Pulmonary artery endothelial cell (primary cell): ENCODE measurements around the gene ATG7. TPM values are rescaled to one million over a fixed set of nuclear protein-coding genes. Genes with fewer than 3 reads are reported as not detected.
A peak's percentile ranks its signal among the peaks of the same experiment; 100 is the strongest.
"Not testable (repeated sequence)": the region's sequence is repeated elsewhere in the genome, so short reads cannot be mapped to it uniquely, and the experiment has no call there.

Experiments used
- DNase-seq: peaks from one replicate; pipeline ENCODE4 v3.0.0-alpha.2; 2011; ENCODE audit warnings: low read depth, low spot score
- total RNA-seq: library from RNA; depleted of rRNA; stranded (reverse); fragments of >200 nt; gene quantifications from 2 replicates; pipeline ENCODE4 v1.2.3, GENCODE V29; 2014

ATG7 gene
- total RNA-seq, 1 donor from 2014 or later, result 52.4 TPM

GRCh38 chr3:11462673-11463072 lies 190.5 kb downstream of the ATG7 start:
- DNase-seq, result not testable (repeated sequence)

GRCh38 chr3:11463591-11463990 lies 191.4 kb downstream of the ATG7 start:
- no peak for DNase-seq

DNA sequence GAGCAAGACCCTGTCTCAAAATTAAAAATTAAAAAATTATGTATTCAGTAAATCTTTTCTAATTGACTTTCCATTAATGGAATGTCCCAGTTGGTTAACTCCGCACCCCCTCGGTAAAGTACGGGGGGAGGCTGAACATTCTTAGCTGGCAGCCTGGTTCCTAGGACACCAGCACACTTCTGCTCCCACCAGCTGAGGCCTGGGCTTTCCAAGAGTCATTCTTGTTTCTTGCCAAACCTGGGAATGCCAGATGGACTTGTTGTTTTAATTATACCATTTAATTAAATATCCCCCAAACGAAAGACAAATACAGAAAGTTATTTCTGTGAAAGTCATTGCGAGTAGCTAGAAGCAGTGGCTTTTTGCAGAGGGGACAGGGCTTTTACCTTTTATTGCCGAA lies 192.2 kb downstream of the ATG7 start:
- DNase-seq, result no peak

DNA sequence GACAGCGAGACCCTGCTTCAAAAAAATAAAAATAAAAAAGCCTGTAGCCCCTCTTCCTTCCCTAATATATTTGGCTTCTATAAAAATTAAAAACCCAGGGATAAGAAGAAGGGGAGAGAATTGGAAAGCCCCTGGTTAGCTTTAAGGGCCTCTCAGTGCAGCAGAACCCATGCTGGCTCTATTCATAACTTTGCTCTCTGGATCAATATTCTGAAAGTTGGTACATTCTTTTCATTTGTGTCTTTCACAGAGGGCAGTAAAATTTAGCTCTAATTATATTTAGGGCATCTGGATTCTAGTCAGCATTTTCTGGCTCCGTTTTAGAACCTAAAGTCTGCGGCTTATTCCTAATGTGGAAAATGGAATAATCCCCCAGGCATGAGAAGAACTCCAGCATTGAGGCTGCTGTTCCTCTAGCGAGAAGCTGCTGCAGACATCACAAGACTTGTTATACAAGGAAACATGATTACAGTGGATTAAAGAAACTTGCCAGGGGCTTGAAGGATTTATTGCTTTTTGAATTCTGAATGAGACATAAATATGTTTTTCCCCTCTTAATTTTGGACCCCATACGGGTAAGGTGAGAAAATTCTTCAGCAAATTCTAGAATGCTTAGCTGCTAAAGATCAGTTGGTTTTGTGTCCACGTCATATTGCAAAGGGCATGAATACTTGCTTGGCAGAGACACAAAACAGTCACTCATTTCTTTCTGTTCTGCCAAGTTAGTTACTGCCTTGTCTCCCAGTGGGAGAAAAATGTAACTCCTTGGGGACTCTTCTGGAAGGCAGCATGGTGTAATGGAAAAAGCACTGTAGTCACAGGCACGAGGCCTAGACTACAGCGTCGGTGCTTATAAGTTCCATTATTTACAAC lies 193.8 kb downstream of the ATG7 start:
- no peak for DNase-seq

DNA sequence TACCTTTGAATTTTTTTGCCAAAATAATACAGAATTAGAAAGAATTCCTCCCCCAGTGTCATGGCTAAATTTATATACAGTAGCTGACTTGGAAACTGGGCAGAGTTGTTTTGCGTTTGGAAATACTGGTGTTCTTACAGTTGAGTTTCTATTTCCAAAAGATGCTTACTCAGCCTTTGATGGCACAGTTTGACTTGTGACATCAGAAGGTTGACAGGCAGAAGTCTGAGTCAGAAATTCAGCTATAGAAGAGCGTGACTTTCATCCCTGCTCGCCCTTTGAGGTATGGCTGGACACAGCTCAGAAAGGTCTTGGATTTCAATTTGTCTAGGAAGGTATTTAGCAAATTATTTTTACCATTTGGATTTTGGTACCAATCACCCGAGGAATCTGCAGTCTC lies 195.7 kb downstream of the ATG7 start:
- no peak for DNase-seq

- DNase-seq, result no peak
These were observed 198.0 kb downstream of the ATG7 start for GRCh38 chr3:11470031-11470853.

GRCh38 chr3:11475324-11475723 lies 203.1 kb downstream of the ATG7 start:
- DNase-seq, result no peak

GRCh38 chr3:11476735-11477144 lies 204.5 kb downstream of the ATG7 start:
- DNase-seq, result no peak

- peak; percentile 91 for DNase-seq
These were observed 205.3 kb downstream of the ATG7 start for GRCh38 chr3:11477407-11477911.

- DNase-seq, result no peak
These were observed 206.0 kb downstream of the ATG7 start for GRCh38 chr3:11478167-11478566.

DNA sequence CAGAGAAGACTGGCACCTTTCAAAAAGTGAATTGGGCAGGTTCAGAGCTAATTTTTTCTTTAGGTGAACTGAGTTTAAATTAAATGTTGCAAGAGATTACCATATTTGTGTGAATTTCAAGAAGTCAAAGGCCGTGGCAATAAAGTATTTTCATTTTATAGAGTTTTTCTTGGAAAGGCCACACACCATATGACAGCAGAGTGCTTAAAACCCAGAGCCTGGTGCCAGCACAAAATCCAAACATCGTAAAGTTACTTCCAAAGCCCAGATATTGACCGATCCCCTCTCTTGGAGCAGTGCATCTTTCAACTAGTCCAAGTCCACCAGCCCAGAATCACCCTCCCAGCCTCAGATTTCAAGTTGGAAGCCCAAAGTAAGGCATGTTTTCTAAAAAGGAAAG lies 207.0 kb downstream of the ATG7 start:
- DNase-seq, result no peak

DNA sequence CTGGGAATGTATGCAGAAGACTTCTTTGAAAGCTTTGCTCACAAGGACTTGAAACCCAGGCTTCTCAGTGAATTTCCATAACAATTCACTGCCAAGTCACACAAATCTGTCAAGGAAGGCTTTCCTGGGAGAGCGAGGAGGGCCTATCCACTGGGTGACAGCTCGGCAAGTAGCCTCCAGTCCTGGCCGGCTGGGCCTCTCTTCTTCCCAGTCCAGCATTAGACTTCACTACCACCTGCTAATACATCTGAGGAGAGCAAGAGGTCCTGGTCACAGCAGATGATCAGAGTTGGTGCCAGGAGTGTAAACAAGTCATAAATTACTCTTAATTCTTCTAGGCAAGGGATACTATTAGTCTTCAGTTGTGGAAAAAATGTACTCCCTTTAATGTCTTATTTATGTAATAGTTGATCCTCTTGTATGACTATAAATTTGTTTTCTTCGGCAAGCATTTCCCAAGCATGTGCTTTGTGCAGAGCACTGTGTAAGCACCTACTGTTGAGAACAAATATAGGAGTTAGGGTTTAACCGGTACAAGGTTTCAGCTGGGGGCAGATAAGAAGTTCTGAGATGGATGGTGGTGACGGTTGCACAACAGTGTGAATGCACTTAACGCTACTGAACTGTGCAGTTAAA lies 208.6 kb downstream of the ATG7 start:
- no peak for DNase-seq

- no peak for DNase-seq
These were observed 209.4 kb downstream of the ATG7 start for GRCh38 chr3:11481556-11481955.

DNA sequence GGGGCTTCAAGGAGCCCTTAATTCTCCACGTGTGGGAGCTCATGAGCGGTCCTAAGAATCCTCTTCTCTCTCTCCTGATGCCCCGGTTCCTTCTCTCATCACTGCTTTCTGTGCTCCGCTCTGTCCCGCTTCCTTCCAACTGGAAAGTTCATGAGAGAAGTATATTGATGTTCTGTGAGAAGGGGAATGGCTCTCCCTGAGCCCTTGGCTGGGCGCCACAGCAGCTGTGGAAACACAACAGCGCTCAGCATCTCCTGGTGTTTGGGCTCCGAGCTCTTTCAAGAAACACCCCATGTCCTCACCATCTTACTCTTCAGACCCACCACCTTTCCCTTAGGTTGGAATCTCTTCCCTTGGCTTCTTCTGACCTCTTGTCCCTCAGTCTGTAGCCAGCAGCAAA lies 209.8 kb downstream of the ATG7 start:
- DNase-seq, result no peak

DNA sequence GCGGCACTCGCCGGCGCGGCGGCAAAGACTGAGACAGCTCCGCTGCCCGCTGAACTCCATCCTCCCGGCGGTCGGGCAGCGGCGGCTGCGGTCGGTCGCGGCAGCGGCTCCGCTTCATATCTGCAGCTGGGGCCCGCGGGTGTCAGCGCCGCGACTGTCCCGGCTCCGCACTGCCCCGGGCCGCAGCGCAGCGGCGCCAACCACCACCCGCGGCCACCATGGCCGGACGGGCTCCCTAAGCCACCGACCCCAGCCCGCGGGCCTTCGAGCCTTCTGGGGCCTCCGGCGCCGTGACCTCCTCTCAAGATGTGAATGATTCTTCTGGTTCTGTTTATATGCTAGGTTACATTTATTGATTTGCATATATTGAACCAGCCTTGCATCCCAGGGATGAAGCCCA lies 216.2 kb downstream of the ATG7 start:
- not testable (repeated sequence) for DNase-seq

DNA sequence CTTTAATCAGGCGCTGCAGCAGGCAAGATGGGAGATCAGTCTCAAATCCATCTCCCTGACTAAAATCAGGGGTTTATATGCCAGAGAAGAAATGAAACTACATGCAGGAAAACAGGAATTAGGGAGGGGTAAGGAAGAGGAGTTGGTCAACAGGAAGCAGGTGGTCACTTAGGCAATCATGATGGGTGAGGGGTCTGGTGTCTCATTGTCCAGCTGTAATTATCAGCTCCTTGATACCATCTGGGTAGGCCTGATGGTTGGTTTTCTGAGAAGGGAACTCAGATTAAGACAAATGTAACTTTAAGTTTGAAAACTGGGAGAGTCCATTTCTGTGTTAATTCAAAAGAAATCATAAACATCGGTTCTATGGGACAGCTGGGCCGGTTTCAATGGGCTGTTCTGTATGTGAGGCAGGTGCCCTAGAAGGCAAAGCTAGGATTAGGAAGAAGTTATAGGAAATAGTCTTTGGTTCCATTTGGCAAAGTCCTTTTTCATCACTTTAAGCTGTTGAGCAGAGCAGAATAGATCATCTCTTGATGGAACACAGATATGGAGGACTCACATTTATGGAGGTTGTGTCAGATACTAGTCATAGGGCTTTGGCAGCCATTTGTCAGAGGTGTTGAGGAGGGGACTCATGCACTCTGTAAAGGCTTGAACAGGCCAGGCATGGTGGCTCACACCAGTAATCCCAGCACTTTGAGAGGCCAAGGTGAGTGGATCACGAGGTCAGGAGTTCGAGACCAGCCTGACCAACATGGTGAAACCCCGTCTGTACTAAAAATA lies 222.1 kb downstream of the ATG7 start:
- DNase-seq, result no peak

DNA sequence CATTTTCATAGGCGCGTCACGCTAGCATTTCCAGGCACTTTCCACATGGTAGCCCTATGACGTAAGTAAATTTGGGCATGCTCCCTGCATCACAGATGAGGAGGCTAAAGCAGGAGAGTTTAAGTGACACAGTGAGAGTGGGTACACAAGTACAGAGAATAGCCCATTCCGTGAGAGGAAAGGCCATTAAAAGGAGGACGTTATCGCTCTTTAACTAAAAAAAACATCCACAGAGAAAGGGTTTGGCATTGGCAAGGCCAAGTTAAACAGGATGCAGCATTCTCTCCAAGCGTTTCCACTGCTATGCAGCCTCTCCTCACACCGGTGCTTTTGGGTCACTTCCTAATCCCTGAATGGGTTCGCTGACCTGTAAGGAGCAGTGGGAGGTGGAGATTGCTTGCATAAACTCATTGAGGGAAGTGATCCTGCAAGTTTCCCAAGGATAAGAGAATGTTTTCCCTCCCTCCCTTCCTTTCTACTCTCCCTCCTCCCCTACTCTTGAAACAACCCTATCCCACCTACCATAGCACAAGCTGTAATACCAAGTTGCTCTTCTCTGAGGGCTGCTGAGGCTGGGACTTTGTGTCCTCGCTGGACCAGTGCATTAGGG lies 223.9 kb downstream of the ATG7 start:
- peak; percentile 99 for DNase-seq

- DNase-seq, result no peak
These were observed 226.0 kb downstream of the ATG7 start for GRCh38 chr3:11498177-11498576.

DNA sequence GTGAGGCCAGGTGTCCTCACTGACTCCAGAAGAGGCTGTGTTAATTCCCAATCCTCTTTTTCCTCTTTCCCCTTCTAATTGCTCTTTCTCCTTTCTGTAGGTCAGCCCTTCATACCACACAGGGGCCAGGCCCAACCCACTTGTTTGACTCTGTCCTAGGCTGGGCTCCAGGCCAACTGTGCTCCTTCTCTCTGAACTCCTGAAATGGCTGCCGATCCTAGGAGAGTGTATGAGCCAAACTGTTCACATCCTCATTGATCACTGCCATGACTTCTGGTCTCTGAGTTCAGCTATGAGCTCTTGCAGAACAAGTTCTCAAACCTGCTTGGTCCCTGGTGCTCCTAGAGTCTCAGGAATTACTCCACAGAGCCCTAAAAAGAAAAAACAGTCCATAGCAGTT lies 226.4 kb downstream of the ATG7 start:
- DNase-seq, result no peak

DNA sequence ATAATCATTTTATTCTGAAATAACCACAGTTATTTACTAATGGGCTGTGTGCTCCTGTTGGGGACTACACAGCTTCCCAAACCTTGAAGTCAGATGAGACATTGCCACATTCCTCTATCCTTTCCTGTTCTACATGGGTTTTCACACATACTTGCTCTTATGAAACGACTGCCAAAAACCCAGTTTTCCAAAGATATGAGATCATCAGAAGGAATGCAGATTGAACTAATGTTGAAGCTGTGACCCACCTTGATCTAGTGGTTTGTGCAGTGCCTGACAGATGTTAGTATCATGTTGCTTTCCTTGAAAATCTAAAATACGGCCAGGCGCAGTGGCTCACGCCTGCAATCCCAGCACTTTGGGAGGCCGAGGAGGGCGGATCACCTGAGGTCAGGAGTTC lies 226.9 kb downstream of the ATG7 start:
- DNase-seq, result peak; percentile 64

DNA sequence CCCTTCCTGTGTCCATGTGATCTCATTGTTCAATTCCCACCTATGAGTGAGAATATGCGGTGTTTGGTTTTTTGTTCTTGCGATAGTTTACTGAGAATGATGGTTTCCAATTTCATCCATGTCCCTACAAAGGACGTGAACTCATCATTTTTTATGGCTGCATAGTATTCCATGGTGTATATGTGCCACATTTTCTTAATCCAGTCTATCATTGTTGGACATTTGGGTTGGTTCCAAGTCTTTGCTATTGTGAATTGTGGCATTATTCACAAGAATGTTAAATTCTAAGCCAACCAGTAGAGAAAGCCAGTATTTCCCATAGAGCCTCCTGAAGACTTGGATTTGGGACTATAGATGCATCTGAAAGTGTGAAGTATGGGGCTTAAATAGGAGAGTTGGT lies 230.2 kb downstream of the ATG7 start:
- not testable (repeated sequence) for DNase-seq
